Activated effector memory CD4-positive, alpha-beta T cell treated with anti-CD3 and anti-CD28 coated beads, Interleukin-2, amount 50 U/mL, for 16 hours (primary cell): ENCODE results near the gene PPA2.
"Not testable (repeated sequence)": the region's sequence is repeated elsewhere in the genome, so short reads cannot be mapped to it uniquely, and the experiment has no call there.

Source experiments
- DNase-seq: peaks from one replicate; pipeline ENCODE4 v3.0.0-alpha.2; 2020

PPA2 gene

GRCh38 chr4:105458001-105458400 lies 15.9 kb downstream of the PPA2 start:
- no peak for DNase-seq

DNA sequence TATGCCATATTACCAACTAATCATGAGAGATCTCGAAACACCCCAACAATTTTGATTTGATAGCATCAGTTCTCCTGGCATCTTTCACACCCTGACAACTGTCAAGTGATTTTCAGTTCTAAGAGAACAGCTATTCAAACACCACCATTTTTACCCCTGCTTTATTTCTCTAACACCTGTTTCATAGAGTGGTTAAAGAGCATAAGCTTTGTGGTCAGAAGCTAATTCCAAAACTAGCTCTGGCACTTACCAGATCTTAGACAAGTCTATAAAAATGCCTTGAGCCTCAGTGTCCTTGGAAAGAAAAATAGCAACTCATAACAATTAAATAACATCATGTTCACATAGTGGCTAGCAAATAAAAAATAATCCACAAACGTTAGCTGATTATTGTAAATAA lies 17.9 kb downstream of the PPA2 start:
- DNase-seq, result no peak

DNA sequence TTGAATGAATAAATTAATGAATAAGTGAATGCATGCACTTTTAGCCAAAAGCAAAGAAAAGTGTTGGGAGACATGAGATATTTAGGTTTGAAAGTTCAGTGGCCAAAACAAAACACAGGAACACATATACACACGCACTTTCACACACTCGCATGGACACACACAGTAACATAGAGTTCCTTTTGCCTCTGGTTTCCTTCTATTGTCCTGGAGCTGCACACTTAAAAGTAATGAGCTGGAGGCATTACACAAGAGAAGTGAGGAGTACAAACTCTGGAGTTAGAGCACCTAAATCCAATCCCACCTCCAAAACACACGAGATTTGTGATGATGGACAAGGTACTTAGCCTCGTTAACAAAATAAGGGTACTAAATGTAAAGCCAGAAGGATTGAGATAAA lies 18.7 kb downstream of the PPA2 start:
- DNase-seq, result no peak

- DNase-seq, result no peak
These were observed 20.2 kb downstream of the PPA2 start for GRCh38 chr4:105453550-105454205.

- no peak for DNase-seq
These were observed 22.5 kb downstream of the PPA2 start for GRCh38 chr4:105451346-105451745.

DNA sequence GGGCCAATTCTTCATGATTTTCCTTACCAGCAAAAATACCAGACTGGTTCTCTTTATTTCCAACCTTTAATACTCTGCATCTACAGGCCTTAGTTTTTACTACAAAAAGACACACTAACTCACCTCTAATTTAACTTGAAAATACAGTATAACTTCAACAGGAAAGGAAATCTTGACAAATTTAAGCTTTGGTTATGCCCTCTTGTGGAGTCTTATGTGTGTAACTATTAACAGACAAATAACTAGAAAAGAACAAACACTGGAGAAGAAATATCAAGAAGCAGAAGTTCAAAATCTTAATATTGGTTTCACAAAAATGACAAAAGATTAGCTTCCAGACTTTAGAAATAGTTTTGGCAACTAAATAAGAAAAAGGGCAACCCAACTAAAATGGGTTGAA lies 33.0 kb downstream of the PPA2 start:
- no peak for DNase-seq

GRCh38 chr4:105437637-105438036 lies 36.2 kb downstream of the PPA2 start:
- DNase-seq, result no peak

GRCh38 chr4:105436414-105436813 lies 37.4 kb downstream of the PPA2 start:
- no peak for DNase-seq

GRCh38 chr4:105434940-105435339 lies 38.9 kb downstream of the PPA2 start:
- no peak for DNase-seq

GRCh38 chr4:105433421-105433820 lies 40.4 kb downstream of the PPA2 start:
- DNase-seq, result no peak

DNA sequence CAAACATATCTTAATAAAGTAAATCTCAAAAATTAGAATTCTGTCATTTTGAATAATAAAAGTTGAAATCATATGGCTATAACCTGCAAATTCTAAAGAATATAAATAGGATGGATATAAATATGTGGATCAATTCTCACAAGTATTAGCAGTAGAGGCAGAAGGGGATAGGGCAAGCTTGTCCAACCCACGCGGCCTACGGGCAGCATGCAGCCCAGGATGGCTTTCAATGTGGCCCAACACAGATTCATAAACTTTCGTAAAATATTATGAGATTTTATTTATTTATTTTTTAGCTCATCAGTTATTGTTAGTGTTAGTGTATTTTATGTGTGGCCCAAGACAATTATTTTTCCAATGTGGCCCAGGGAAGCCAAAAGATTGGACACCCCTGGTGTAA lies 41.4 kb downstream of the PPA2 start:
- no peak for DNase-seq

DNA sequence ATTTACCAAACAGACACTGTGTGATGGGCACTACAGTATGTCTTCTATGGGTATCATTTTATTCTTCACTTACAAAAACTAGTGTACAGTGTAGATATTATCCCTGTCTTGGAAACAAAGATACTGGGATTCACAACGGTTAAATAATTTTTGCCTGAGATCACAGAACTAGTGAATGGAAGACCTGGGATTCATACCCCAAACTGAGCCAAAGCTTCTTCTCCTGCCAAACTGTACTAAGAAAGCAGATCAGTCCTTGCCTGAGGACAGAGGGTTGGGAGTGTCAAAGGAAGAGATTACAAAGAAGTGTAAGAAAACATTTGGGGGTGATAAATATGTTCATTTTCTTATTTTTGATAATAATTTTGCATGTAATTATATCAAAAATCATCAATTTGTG lies 43.1 kb downstream of the PPA2 start:
- no peak for DNase-seq

- DNase-seq, result no peak
These were observed 47.5 kb downstream of the PPA2 start for GRCh38 chr4:105426187-105426897.

DNA sequence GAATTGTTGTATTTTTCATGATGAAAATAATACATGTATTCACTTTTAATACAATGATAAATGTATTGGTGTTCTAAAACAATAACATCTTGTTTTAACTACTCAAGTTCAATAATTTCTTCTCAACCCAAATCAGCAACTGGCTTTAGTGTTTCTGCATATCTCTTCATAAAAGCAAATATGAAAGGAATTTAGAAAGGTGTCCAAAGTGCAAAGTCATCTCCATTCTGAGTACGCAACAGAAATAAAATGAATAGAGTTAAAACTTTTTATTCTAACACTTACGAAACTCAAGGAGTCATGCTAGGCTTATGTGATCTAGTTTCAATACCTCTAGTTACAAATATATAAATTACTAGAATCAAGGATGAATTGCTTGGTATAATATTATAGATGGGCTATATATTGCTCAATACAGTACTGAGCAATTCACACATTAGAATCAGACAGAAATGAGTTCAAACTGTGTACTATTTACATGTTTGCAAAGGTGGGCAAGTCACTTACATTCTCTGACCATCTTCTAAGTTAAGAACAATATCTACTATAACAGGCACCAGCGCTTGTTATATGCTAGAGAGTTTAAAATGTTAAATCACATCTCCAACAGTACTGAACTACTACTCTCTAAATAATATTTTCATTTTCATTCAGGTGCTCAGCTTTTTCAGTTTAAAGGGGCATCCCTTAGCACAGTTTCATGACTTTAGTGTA lies 51.5 kb downstream of the PPA2 start:
- no peak for DNase-seq

- no peak for DNase-seq
These were observed 56.2 kb downstream of the PPA2 start for GRCh38 chr4:105417624-105418023.

- DNase-seq, result no peak
These were observed 58.5 kb downstream of the PPA2 start for GRCh38 chr4:105415281-105415744.

DNA sequence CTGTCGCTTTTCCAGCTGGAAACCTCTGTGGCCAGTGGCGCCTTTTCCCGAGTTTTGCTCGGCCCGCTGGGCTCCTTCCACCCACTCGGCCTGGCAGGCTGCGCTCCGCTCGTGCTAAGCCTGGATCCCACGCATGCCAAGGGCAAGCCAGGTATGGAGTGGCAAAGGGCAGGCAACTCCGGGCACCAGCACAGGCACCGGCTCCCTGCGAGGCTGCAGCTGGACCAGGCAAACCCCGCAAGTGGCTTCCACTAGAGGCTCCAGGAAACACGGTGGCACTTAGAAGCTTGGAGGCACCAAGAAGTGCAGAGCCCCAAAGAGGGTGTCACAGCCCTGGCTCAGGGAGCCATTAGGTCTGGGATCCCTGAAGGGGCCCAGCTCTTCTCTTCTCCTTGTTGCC lies 59.5 kb downstream of the PPA2 start:
- peak; percentile 60 for DNase-seq

GRCh38 chr4:105409135-105409534 lies 64.7 kb downstream of the PPA2 start:
- not testable (repeated sequence) for DNase-seq

GRCh38 chr4:105400901-105401677 lies 72.8 kb downstream of the PPA2 start:
- DNase-seq, result no peak

GRCh38 chr4:105399532-105400161 lies 74.2 kb downstream of the PPA2 start:
- DNase-seq, result no peak

DNA sequence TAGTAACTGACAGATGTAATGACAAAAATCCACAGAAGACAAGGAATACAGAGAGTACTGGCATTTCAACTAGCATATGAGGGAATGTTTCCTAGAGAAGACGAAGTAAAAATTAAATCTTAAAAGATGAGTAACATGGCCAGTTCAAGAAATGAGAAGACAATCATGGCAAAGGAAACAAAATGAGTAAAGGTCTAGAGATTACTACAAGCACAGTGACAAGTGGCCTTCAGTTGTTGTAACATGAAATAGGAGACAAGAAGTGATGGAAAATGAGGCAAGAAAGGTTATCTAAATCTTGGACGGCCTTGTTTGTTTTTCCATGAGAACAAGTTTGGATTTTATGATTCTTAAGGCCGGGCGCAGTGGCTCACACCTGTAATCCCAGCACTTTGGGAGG lies 81.0 kb downstream of the PPA2 start:
- DNase-seq, result no peak

- no peak for DNase-seq
These were observed 84.7 kb downstream of the PPA2 start for GRCh38 chr4:105389167-105389566.

DNA sequence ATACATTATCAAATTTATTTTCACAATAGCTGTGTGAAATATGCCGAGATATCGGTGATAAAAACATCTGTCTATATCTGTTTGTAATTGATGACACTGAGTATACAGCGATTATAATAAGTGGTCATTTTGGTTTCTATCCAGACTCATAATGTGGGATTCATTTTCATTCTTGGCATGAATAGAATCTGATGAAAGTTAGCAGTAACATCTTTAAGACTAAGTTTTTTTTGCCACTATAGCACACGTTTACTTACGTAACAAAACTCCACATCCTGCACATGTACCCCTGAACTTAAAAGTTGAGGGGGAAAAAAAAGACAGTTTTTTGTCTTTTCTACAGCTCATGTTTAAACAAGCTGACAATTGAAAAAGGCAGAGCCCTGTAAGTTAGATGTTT lies 86.4 kb downstream of the PPA2 start:
- no peak for DNase-seq
